HepG2 (cell line): ENCODE data around the gene COQ8A. TPM values are rescaled to one million over a fixed set of nuclear protein-coding genes. Genes with fewer than 3 reads are reported as not detected.

Source experiments
- ATF1 ChIP-seq: IDR thresholded peaks from 2 replicates; pipeline ENCODE4 v1.6.1; 2016; ENCODE audit warnings: mild to moderate bottlenecking, control low read depth
- DPF2 ChIP-seq: sonication (generic); formaldehyde crosslinking; IDR thresholded peaks from 2 replicates; pipeline ENCODE4 v1.4.0; 2020; ENCODE audit warnings: mild to moderate bottlenecking, low read depth, missing genetic modification reagents, borderline replicate concordance
- HHEX ChIP-seq: IDR thresholded peaks from 2 replicates; pipeline ENCODE4 v1.6.1; 2016; ENCODE audit warnings: control low read depth
- IRX3 ChIP-seq: sonication (generic); formaldehyde crosslinking; IDR thresholded peaks from 2 replicates; pipeline ENCODE4 v1.8.1; 2023; ENCODE audit warnings: mild to moderate bottlenecking, low read depth, missing genetic modification reagents, borderline replicate concordance
- LCORL ChIP-seq, 2 experiments: fragments of 450-650 bp in 1 of 2; sonication (generic) in 1 of 2; formaldehyde crosslinking in 1 of 2; IDR thresholded peaks; 2 replicates each; pipeline versions ENCODE4 v1.5.0 to v1.6.1; 2017 to 2020; ENCODE audit warnings: antibody characterized with exemption in 1 of 2, missing genetic modification reagents in 1 of 2
- MED1 ChIP-seq: sonication (generic); formaldehyde crosslinking; IDR thresholded peaks from 2 replicates; pipeline ENCODE4 v1.4.0; 2020; ENCODE audit warnings: missing genetic modification reagents
- MIER3 ChIP-seq: IDR thresholded peaks from 2 replicates; pipeline ENCODE4 v1.6.1; 2016; ENCODE audit warnings: missing compliant biosample characterization, borderline replicate concordance
- MLLT10 ChIP-seq: sonication (generic); formaldehyde crosslinking; IDR thresholded peaks from 2 replicates; pipeline ENCODE4 v1.4.0; 2020; ENCODE audit warnings: missing genetic modification reagents
- NFIC ChIP-seq: IDR thresholded peaks from 2 replicates; pipeline ENCODE4 v1.6.1; 2012; ENCODE audit warnings: mild to moderate bottlenecking, low read length, inconsistent platforms
- RCOR2 ChIP-seq: IDR thresholded peaks from 2 replicates; pipeline ENCODE4 v1.6.1; 2016; ENCODE audit warnings: missing biosample characterization, missing genetic modification reagents
- RELA ChIP-seq: sonication (generic); formaldehyde crosslinking; IDR thresholded peaks from 2 replicates; pipeline ENCODE4 v1.4.0; 2020; ENCODE audit warnings: missing genetic modification reagents
- TAF1 ChIP-seq: sonication (generic); formaldehyde crosslinking; IDR thresholded peaks from 2 replicates; pipeline ENCODE4 v1.4.0; 2020; ENCODE audit warnings: missing genetic modification reagents
- THYN1 ChIP-seq: sonication (generic); formaldehyde crosslinking; IDR thresholded peaks from 2 replicates; pipeline ENCODE4 v1.8.1; 2023; ENCODE audit warnings: low read depth, mild to moderate bottlenecking, moderate library complexity, missing genetic modification reagents, borderline replicate concordance
- U2AF1 ChIP-seq: fragments of 200-400 bp; formaldehyde crosslinking; optimal IDR thresholded peaks from 2 replicates; pipeline ENCODE3; 2017; ENCODE audit warnings: mild to moderate bottlenecking, low read depth, low read length
- ZBTB1 ChIP-seq: sonication (generic); formaldehyde crosslinking; IDR thresholded peaks from 2 replicates; pipeline ENCODE4 v1.4.0; 2020; ENCODE audit warnings: missing genetic modification reagents, borderline replicate concordance
- ZBTB3 ChIP-seq: sonication (generic); formaldehyde crosslinking; IDR thresholded peaks from 2 replicates; pipeline ENCODE4 v1.4.0; 2020; ENCODE audit warnings: low read depth, mild to moderate bottlenecking, moderate library complexity, missing genetic modification reagents, borderline replicate concordance
- ZFP37 ChIP-seq: sonication (generic); formaldehyde crosslinking; IDR thresholded peaks from 2 replicates; pipeline ENCODE4 v1.4.0; 2020; ENCODE audit warnings: missing genetic modification reagents, borderline replicate concordance
- ZKSCAN8 ChIP-seq: IDR thresholded peaks from 2 replicates; pipeline ENCODE4 v1.6.1; 2016; ENCODE audit warnings: borderline replicate concordance, missing genetic modification reagents, missing compliant biosample characterization
- ZNF484 ChIP-seq: sonication (generic); formaldehyde crosslinking; IDR thresholded peaks from 2 replicates; pipeline ENCODE4 v1.5.1; 2020; ENCODE audit warnings: mild to moderate bottlenecking, low read depth, missing genetic modification reagents, borderline replicate concordance
- ZNF552 ChIP-seq: sonication (generic); formaldehyde crosslinking; IDR thresholded peaks from 2 replicates; pipeline ENCODE4 v1.9.0; 2022; ENCODE audit warnings: missing genetic modification reagents, mild to moderate bottlenecking, borderline replicate concordance
- ZNF567 ChIP-seq: sonication (generic); formaldehyde crosslinking; IDR thresholded peaks from 2 replicates; pipeline ENCODE4 v1.8.1; 2023; ENCODE audit warnings: mild to moderate bottlenecking, missing genetic modification reagents, borderline replicate concordance
- ZNF598 ChIP-seq: sonication (generic); formaldehyde crosslinking; IDR thresholded peaks from 2 replicates; pipeline ENCODE4 v1.5.1; 2020; ENCODE audit warnings: mild to moderate bottlenecking, missing genetic modification reagents, borderline replicate concordance
- ZZZ3 ChIP-seq: sonication (generic); formaldehyde crosslinking; IDR thresholded peaks from 2 replicates; pipeline ENCODE4 v1.4.0; 2020; ENCODE audit warnings: missing genetic modification reagents, mild to moderate bottlenecking, borderline replicate concordance
- polyA plus RNA-seq, 8 experiments: library from polyadenylated mRNA; depleted of rRNA in 3 of 8; stranded (reverse) in 7 of 8; unstranded in 1 of 8; fragments of >200 nt; fragmentation: Illumina TruSeq in 4 of 8; extraction: Trizol in 4 of 8; gene quantifications; 2 replicates each; pipeline versions ENCODE4 v1.2.1 to v1.2.3, GENCODE V29; 2011 to 2016; ENCODE audit warnings: low read depth in 4 of 8, missing spikeins in 1 of 8, mixed read lengths in 1 of 8; ENCODE audit not compliant: insufficient read depth in 1 of 8
- total RNA-seq, 5 experiments: library from RNA; depleted of rRNA; stranded (reverse); fragments of >200 nt; fragmentation: Illumina TruSeq; extraction: Trizol; gene quantifications; 2 replicates each; pipeline ENCODE4 v1.2.3, GENCODE V29; 2016; ENCODE audit warnings: low read depth in 1 of 5
- TF ChIP-seq, protein P1 (sequence below): sonication (generic); formaldehyde crosslinking; IDR thresholded peaks from 2 replicates; pipeline ENCODE4 v1.4.0; 2020; ENCODE audit warnings: missing genetic modification reagents; ENCODE audit errors: not compliant biosample characterization
- TF ChIP-seq, protein P2 (sequence below): sonication (generic); formaldehyde crosslinking; IDR thresholded peaks from 2 replicates; pipeline ENCODE4 v1.4.0; 2020; ENCODE audit warnings: missing genetic modification reagents, borderline replicate concordance
- TF ChIP-seq, protein P3 (sequence below): sonication (generic); formaldehyde crosslinking; conservative IDR thresholded peaks from 2 replicates; pipeline ENCODE4 v1.4.0; 2020; ENCODE audit warnings: missing genetic modification reagents

COQ8A gene
- total and polyA plus RNA-seq, 2 of the 13 experiments (the other 11 are each of a cell fraction or from before 2014, with no cell fraction given), result 60.4 to 88.7 TPM

DNA sequence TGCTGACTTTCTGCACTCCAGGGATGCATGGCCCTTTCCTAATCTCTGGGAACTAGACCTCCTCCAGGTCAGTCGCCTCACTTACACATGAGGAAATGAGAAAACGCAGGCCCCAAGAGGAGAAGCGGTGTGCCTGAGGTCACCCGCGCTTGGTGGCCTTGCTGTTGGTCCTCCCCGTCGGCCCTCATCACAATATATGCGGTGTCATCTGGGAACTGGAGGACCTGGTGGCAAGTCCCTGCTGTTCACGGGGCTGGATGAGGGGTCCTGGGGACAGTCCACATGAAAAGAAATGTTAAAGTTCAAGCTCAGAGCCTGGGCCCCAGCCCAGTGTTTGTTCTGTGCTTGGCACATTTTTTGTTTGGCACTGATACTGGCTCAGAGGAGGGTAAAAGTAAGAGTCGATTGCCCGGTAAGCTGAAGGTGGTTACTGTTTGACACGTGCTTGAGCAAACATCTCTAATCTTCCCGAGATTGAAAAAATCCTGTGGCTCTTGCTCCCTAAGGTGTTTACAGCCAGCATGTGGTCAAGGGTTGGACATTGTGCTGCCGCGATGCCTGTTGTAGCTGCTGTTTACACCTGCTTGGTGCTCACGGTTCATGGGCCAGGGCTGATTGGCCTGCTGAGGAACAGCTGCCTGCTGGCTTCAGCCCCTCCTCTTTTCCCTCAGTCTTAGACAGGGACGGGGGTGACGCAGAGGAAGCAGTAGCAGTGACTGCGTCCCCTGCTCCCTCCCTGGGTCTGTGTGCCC is 5.2 kb downstream of the COQ8A start (continued):
- TF ChIP-seq U2AF1, result no peak
- no peak for TF ChIP-seq DPF2 (CRISPR knock-in tag)
- peak; percentile 40 for TF ChIP-seq TAF1 (CRISPR knock-in tag)
- no peak; the same call in 1 of the 2 replicates for TF ChIP-seq ZNF552 (CRISPR knock-in tag)
- no peak for TF ChIP-seq ZBTB1 (CRISPR knock-in tag)
- no peak; the same call in 1 of the 2 replicates for TF ChIP-seq ATF1 (CRISPR knock-in tag)
- TF ChIP-seq MED1, result peak; percentile 72
- no peak for TF ChIP-seq MLLT10 (CRISPR knock-in tag)
- no peak for TF ChIP-seq ZNF484 (CRISPR knock-in tag)
- no peak for TF ChIP-seq NFIC
- TF ChIP-seq RCOR2 (CRISPR knock-in tag), result no peak
- no peak for TF ChIP-seq THYN1 (CRISPR knock-in tag)
- TF ChIP-seq LCORL (IDR thresholded peaks at IDR 0.05), result no peak
- peak; percentile 48; the same call in 1 of the 2 replicates for TF ChIP-seq LCORL (CRISPR knock-in tag; IDR thresholded peaks at IDR 0.05)
- no peak for TF ChIP-seq IRX3 (CRISPR knock-in tag)
- no peak for TF ChIP-seq RELA (CRISPR knock-in tag)
- TF ChIP-seq, protein P1, sequence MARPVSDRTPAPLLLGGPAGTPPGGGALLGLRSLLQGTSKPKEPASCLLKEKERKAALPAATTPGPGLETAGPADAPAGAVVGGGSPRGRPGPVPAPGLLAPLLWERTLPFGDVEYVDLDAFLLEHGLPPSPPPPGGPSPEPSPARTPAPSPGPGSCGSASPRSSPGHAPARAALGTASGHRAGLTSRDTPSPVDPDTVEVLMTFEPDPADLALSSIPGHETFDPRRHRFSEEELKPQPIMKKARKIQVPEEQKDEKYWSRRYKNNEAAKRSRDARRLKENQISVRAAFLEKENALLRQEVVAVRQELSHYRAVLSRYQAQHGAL (CRISPR knock-in tag), result no peak
- TF ChIP-seq, protein P2, sequence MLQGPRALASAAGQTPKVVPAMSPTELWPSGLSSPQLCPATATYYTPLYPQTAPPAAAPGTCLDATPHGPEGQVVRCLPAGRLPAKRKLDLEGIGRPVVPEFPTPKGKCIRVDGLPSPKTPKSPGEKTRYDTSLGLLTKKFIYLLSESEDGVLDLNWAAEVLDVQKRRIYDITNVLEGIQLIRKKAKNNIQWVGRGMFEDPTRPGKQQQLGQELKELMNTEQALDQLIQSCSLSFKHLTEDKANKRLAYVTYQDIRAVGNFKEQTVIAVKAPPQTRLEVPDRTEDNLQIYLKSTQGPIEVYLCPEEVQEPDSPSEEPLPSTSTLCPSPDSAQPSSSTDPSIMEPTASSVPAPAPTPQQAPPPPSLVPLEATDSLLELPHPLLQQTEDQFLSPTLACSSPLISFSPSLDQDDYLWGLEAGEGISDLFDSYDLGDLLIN (CRISPR knock-in tag), result no peak
- TF ChIP-seq ZNF598 (CRISPR knock-in tag), result no peak; the same call in 1 of the 2 replicates
- no peak; the same call in none of the 2 replicates for TF ChIP-seq MIER3 (CRISPR knock-in tag)
- TF ChIP-seq, protein P3, sequence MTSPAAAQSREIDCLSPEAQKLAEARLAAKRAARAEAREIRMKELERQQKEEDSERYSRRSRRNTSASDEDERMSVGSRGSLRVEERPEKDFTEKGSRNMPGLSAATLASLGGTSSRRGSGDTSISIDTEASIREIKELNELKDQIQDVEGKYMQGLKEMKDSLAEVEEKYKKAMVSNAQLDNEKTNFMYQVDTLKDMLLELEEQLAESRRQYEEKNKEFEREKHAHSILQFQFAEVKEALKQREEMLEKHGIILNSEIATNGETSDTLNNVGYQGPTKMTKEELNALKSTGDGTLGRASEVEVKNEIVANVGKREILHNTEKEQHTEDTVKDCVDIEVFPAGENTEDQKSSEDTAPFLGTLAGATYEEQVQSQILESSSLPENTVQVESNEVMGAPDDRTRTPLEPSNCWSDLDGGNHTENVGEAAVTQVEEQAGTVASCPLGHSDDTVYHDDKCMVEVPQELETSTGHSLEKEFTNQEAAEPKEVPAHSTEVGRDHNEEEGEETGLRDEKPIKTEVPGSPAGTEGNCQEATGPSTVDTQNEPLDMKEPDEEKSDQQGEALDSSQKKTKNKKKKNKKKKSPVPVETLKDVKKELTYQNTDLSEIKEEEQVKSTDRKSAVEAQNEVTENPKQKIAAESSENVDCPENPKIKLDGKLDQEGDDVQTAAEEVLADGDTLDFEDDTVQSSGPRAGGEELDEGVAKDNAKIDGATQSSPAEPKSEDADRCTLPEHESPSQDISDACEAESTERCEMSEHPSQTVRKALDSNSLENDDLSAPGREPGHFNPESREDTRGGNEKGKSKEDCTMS (CRISPR knock-in tag), result no peak
- no peak for TF ChIP-seq ZBTB3 (CRISPR knock-in tag)
- no peak for TF ChIP-seq ZZZ3 (CRISPR knock-in tag)
- TF ChIP-seq ZFP37 (CRISPR knock-in tag), result no peak; the same call in 1 of the 2 replicates
- 0 out of 2 replicates have a peak, but pooled peaks have one; percentile 46 for TF ChIP-seq ZKSCAN8 (CRISPR knock-in tag)
- TF ChIP-seq HHEX (CRISPR knock-in tag), result no peak; the same call in 1 of the 2 replicates
- no peak for TF ChIP-seq ZNF567 (CRISPR knock-in tag)
